Activated naive CD4-positive, alpha-beta T cell treated with anti-CD3 and anti-CD28 coated beads, Interleukin-2, amount 50 U/mL, for 72 hours (primary cell): ENCODE results near the gene TMEM80. TPM values are rescaled to one million over a fixed set of nuclear protein-coding genes. Genes with fewer than 3 reads are reported as not detected.
"Not testable (repeated sequence)": the region's sequence is repeated elsewhere in the genome, so short reads cannot be mapped to it uniquely, and the experiment has no call there.

Experiments
- ATAC-seq, 2 donors: fragments of 150-1000 bp; cut with Tn5 transposase; 2 replicates each; pipeline ENCODE4 v1.10.0; 2021; ENCODE audit warnings: mild to moderate bottlenecking in 2 of 2, moderate library complexity in 2 of 2
- DNase-seq, 2 donors: peaks; one replicate each; pipeline ENCODE4 v3.0.0; 2021 to 2022; ENCODE audit warnings: low spot score in 2 of 2
- H3K27ac Mint-ChIP-seq, 2 donors: one replicate each; pipeline ENCODE4 v1.8.0; 2022; ENCODE audit warnings: mild to moderate bottlenecking in 2 of 2, mixed read lengths in 2 of 2
- H3K36me3 Mint-ChIP-seq, 2 donors: one replicate each; pipeline ENCODE4 v1.8.0; 2022; ENCODE audit warnings: mixed read lengths in 2 of 2
- H3K9me3 Mint-ChIP-seq, 2 donors: one replicate each; pipeline ENCODE4 v1.8.0; 2022; ENCODE audit warnings: mixed read lengths in 2 of 2
- total RNA-seq, 2 donors: library from RNA; stranded (reverse); gene quantifications; one replicate each; pipeline ENCODE4 v1.2.3, GENCODE V29; 2022

The TMEM80 gene
- total RNA-seq, result 10 to 100 TPM in 1 of 2 donors, 1 to 10 TPM in 1; 5.2 to 11.3 TPM

DNA sequence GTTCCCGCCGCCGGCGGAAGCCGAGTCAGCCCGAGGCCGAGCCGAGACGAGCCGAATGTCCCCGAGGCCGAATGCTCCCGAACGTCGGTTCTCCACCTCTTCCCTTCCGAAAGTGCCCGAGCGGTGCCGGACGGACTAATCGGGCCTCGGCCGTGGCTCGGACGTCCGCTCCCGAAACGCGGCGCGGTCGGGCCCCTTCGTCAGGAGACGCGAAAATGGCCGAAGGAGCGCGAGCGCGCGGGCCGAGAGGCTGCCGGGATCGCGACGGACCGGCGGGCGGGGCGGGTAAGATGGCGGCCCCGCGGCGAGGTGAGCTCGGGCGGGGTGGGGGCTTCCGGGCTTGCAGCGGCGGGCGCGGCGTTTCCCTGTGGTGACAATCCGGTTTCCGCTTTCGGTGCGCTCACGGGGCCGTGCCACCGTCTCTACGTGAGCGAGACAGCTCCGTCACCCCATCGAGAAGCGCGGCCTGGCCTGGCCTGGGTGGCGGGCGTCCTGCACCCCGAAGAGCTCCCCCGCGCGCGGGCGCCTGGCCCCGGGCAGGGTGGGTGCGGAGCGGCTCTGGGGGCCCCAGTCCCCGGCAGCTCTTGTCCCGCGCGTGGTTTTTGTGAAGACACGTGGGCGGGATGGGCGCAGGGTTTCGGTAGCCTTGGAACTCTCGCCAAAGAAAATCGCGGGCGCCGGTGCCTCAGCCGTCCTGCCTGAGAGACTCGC is at the start of gene TMEM80:
TSS of gene TMEM80 (plus strand) at position 279 of the 711 bp plus-strand sequence. CDS start at position 291, 12 bp downstream.
- DNase-seq (peak; percentile 94 to 99), ATAC-seq (peak; percentile 73 to 77)
- H3K36me3 Mint-ChIP-seq, result peaks cover 7 to 11% of the 10 kb centered on the region in 2 donors
- peak within 1 kb of the TSS; percentile 96 for H3K27ac Mint-ChIP-seq
- H3K9me3 Mint-ChIP-seq, result no peaks in the 10 kb centered on the region

DNA sequence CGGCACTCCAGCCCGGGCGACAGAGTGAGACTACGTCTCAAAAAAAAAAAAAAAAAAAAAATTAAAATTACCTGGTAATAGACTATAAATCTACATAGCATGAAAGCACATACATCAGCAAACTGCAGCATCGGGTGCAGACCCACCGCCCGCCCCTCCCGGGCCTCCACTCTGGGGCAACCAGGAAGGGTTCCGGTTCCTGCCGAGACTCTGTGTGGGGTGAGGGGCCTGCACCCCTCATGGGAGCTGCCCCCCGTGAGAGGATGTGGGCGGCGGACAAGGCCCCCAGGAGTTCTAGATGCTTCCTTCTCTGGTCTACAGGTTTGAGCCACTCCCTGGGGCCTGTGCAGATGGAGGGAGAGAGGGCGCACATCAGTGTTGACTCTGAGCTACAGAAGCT is 49.4 kb upstream of the TMEM80 start:
- Mint-ChIP-seq H3K36me3 (no peaks in the 10 kb centered on the region), H3K27ac (no peak overlapping the region), H3K9me3 (no peaks in the 10 kb centered on the region)
- no peak for DNase-seq
- no peak for ATAC-seq

DNA sequence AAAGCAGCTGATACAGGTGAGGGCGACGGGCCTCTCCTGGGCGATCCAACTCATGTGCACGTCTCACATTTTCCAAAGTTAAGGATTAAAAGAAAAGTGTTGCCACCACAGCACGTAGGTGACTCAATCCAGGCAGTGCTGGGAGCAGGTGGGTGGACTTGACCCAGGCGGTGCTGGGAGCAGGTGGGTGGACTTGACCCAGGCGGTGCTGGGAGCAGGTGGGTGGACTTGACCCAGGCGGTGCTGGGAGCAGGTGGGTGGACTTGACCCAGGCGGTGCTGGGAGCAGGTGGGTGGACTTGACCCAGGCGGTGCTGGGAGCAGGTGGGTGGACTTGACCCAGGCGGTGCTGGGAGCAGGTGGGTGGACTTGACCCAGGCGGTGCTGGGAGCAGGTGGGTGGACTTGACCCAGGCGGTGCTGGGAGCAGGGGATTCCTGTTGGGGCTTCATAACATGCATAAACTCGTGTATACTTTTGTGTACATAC is 47.9 kb upstream of the TMEM80 start:
- not testable (repeated sequence) for DNase-seq, H3K27ac Mint-ChIP-seq, ATAC-seq, H3K36me3 Mint-ChIP-seq, H3K9me3 Mint-ChIP-seq

DNA sequence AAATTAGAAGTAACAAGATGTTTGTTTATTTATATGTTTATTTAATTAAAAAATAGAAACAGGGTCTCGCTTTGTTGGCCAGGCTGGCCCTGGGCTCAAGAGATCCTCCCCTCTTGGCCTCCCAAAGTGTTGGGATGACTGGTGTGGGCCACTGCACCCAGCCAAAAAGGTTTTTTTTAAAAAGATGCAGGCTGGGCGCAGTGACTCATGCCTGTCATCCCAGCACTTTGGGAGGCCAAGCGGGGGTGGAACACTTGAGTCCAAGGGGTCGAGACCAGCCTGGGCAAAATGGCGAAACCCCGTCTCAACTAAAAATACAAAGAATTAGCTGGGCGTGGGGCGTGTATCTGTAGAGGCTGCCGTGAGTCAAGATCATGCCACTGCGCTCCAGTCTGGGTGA is 45.1 kb upstream of the TMEM80 start:
- DNase-seq, result no peak
- no peak for ATAC-seq
- H3K36me3 Mint-ChIP-seq, result no peaks in the 10 kb centered on the region
- H3K9me3 Mint-ChIP-seq, result no peaks in the 10 kb centered on the region
- no peak overlapping the region for H3K27ac Mint-ChIP-seq

DNA sequence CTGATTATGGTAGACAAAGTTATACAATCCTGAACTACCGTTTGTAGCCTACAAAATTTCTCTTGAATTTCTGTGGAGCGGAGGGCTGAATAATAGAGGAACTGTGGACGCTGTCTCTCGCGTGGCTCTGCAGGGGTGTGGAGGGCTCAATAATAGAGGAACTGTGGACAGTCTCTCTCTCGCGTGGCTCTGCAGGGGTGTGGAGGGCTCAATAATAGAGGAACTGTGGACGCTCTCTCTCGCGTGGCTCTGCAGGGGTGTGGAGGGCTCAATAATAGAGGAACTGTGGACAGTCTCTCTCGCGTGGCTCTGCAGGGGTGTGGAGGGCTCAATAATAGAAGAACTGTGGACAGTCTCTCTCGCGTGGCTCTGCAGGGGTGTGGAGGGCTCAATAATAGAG is 42.5 kb upstream of the TMEM80 start:
- DNase-seq, H3K27ac Mint-ChIP-seq, H3K36me3 Mint-ChIP-seq, ATAC-seq, H3K9me3 Mint-ChIP-seq: not testable (repeated sequence)

DNA sequence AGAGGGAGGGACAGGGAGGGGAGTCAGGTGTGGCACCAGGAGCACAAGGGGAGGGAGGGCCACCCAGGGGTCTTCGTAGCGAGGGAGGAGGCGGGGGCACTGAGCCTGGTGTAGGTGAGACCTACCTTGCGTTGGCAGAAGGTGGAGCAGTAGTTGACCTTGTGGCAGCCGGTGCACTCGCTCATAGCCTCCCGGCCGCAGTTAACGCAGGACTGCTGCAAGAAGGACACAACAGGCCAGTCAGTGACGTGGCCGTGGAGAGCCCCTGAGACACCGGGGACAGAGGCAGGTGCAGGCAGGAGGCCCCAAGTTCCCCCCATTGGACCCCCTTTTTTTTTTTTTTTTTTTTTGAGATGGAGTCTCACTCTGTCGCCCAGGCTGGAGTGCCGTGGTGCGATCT is 41.8 kb upstream of the TMEM80 start:
- Mint-ChIP-seq H3K36me3 (no peaks in the 10 kb centered on the region), H3K27ac (no peak overlapping the region), H3K9me3 (no peaks in the 10 kb centered on the region)
- no peak for DNase-seq
- no peak for ATAC-seq

DNA sequence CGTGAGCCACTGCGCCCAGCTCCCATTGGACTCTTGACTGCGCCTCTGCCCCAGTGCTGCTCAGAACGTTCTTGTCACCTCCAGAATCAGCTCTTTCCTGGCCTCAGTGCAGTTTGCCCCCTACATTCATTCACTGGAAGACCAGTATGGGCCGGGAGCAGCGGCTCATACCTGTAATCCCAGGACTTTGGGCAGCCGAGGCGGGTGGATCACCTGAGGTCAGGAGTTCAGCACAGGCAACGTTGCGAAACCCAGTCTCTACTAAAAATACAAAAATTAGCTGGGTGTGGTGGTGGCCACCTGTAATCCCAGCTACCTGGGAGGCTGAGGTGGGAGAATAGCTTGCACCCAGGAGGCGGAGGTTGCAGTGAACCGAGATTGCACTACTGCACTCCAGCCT is 41.2 kb upstream of the TMEM80 start:
- DNase-seq, H3K36me3 Mint-ChIP-seq, H3K27ac Mint-ChIP-seq, ATAC-seq, H3K9me3 Mint-ChIP-seq: not testable (repeated sequence)

DNA sequence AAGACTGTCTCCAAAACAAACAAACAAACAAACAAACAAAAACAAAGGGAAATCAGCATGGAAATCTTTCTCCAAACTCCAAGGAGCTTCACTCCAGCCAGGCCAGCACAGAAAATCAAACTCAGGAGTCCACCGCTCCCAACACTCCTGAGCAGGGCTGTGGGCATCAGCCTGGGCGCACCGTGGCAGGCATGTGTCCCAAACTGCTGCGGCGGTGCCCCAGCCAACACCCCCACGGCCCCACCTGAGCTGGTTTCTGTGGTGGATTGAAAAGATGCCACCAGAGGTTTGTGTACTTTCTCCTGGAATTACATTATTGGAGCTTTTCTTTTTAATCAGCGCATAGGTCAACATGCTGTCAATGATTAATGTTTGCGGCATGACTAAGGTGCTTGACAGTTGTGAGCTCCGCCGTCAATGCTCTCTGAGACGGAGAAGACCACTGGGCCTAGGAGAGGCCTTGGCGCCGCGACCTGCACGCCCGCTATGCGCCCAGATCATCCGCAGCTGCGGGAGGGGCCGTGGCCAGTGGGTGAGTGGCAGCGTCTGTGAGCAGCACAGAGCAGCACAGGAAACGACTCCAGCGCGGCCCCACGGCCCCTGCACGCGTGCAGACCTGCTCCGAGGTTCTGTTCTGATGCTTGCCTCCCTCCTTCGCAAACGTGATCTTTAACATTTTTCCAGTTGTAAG is 40.4 kb upstream of the TMEM80 start:
- DNase-seq (no peak), ATAC-seq (no peak)
- Mint-ChIP-seq H3K36me3 (no peaks in the 10 kb centered on the region), H3K27ac (no peak overlapping the region), H3K9me3 (no peaks in the 10 kb centered on the region)

DNA sequence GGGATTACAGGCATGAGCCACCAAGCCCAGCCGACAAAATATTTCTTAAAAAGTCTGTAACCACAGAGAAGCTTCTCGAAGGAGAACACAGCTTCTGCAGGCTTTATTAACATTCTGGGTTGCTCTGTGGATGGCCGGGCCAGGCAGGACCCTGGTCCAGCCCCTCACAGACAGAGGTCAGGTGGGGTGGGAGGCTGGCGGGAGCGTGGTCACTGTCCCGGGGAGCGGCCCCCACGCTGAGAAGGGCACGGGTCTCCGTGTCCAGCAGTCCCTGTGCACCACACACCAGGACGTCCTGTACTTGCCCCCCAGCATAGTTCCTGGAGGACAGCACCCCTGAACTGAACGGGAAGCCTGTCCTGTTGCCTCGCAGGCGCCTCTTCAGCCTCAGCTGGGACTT is 39.2 kb upstream of the TMEM80 start:
- H3K9me3 Mint-ChIP-seq, result no peaks in the 10 kb centered on the region
- ATAC-seq (no peak), DNase-seq (no peak)
- no peak overlapping the region for H3K27ac Mint-ChIP-seq
- H3K36me3 Mint-ChIP-seq, result no peaks in the 10 kb centered on the region

DNA sequence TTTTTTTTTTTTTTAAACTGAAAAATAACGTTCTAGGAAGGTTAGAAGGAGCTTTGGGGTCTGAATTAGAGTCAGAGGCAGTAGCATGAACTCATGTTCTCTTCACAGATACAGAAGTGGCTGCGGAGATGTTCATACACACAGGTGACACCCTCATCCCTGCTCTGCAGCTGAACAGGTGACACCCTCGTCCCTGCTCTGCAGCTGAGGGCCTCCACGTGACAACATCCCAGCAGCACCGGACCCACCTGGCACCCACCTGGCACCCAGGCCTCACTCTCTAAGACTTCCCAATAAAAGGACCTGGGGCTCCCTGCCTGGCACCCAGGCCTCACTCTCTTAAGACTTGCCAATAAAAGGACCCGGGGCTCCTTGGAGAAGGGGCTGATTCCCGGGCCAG is 38.8 kb upstream of the TMEM80 start:
- Mint-ChIP-seq H3K9me3 (no peaks in the 10 kb centered on the region), H3K36me3 (no peaks in the 10 kb centered on the region), H3K27ac (no peak overlapping the region)
- DNase-seq (no peak), ATAC-seq (no peak)

DNA sequence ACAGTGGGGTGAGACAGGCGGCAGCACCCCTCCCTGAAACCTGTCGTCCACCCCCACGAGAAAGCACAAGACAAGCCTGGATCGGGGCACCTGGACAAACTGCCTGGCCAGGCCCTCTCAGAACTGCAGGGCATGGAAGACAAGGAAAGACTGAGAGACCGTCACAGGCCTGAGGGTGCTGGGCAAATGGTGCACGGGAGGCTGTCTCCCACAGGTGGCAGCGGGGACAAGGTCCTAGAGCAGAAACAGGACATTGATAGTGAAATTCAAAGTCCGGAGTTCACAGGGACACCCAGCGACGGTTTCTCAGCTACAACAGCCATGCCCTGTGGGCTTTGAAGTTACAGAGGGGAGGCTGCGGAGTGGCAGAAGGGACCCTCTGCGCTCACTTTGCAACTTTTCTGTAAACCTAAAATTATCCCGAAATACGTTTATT is 37.9 kb upstream of the TMEM80 start:
- DNase-seq, result no peak
- H3K36me3 Mint-ChIP-seq, result peaks cover 0 to 2% of the 10 kb centered on the region in 2 donors
- H3K9me3 Mint-ChIP-seq, result no peaks in the 10 kb centered on the region
- no peak for ATAC-seq
- no peak overlapping the region for H3K27ac Mint-ChIP-seq

DNA sequence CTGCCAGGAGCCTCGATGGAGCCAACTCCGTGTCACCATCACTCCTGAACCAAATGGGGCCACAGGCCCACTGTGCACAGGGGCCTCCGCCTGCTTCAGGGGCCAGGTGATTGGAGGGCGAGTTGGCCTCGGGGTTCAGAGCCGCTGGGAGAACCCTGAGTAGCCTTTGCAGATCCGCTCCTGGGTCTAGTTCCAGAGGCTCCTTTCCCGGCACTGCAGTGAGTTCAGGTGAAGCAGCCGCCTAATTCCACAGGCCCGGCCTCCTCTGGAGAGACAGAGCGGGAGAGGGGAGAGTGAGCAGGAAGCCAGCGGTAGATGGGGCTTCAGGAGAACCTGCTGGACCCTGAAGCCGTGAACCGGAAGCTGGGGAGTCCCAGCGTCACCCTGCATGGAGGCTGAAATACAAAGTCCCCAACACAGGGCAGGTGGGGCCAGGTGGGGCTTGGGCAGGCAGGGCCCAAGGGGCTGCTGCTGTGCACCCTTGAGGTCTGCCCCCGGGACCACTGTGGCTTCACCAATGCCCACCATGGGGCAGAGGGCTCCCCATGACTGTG is 36.0 kb upstream of the TMEM80 start:
- no peaks in the 10 kb centered on the region for H3K9me3 Mint-ChIP-seq
- H3K27ac Mint-ChIP-seq, result no peak overlapping the region
- ATAC-seq (no peak), DNase-seq (no peak)
- peaks cover 0 to 5% of the 10 kb centered on the region in 2 donors for H3K36me3 Mint-ChIP-seq

DNA sequence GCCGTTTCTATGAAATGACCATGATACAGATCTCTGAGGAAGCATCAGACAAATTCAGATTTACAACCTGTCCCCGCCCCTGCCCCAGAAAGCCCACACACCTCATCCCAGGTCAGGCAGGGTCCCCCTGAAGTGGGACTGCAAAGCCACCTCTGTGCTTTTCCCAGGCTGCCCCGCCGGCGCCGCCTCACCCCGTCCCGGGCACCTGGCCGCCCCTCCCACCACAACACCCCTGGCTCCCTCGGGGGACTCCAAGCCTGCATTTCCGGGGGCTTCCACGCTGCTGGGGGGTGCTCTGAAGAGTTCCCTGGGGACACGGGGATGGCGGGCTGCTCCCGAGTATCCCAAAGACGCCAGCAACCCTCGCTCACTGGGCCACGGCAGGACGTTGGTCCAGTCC is 35.3 kb upstream of the TMEM80 start:
- no peak for DNase-seq
- Mint-ChIP-seq H3K27ac (no peak overlapping the region), H3K36me3 (peaks cover 0 to 7% of the 10 kb centered on the region in 2 donors), H3K9me3 (no peaks in the 10 kb centered on the region)
- ATAC-seq, result no peak

DNA sequence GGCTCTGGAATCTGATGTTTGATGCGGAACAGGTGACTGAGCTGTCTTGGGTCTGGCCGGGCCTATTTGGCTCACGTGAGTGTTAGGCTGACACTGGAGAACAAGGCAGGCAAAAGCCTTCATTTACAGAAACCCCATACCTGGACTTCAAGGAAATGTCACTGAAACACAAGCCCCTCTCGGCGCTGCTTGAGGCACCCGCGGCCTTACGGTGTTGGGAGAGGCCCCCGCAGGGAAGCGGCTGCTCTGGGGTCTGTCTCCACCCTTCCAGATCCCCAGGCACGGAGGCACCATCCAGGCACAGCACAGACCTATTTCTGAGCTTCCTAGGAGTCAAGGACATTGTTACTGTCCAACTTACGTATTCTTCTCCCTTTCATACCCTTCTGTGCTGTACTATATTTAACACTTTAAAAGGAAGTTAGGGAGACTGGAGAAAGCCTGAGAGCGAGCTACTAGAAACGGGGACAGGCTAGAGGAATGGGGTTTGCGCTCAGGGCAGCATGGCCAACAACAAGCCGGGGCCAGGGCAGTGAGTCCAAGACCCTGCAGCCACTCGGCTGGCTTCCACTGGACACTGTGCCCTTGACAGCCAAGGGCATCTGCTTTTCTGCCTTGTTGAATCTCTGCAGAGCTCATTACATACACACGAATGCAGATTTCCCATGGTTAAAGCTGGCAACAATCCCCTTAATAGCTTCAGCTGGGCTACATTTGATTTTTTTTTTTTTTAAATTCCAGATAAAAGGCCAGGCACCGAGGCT is 34.8 kb upstream of the TMEM80 start:
- no peak overlapping the region for H3K27ac Mint-ChIP-seq
- H3K9me3 Mint-ChIP-seq, result no peaks in the 10 kb centered on the region
- peaks cover 0 to 10% of the 10 kb centered on the region in 2 donors for H3K36me3 Mint-ChIP-seq
- no peak for ATAC-seq
- no peak for DNase-seq

DNA sequence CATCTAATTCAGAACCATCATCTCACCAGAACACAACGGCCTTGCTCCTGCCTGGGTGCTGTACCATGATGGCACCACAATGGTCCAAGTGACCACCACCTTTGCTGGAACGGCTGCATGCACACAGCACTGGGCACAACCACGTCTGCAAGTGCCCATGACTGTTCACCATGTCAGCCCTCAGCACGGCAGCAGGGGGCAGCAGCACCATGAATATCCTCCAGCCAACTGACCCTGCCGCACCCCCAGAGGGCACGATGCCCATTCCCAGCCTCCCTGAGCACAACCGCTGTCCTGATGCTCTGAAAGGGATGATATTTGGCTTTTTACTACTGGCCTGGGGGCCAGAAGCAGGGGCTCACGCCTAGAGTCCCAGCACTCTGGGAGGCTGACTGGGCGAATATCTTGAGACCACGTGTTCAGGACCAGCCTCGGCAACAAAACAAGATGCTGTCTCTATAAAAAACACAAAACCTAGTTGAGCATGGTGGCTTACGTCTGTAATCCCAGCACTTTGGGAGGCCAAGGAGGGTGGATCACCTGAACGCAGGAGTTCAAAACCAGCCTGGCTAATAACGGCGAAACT is 32.8 kb upstream of the TMEM80 start:
- Mint-ChIP-seq H3K27ac (no peak overlapping the region), H3K36me3 (peaks cover 0 to 10% of the 10 kb centered on the region in 2 donors), H3K9me3 (no peaks in the 10 kb centered on the region)
- DNase-seq (peak in 1 of 2 donors; percentile 31), ATAC-seq (peak; percentile 76 to 78)

DNA sequence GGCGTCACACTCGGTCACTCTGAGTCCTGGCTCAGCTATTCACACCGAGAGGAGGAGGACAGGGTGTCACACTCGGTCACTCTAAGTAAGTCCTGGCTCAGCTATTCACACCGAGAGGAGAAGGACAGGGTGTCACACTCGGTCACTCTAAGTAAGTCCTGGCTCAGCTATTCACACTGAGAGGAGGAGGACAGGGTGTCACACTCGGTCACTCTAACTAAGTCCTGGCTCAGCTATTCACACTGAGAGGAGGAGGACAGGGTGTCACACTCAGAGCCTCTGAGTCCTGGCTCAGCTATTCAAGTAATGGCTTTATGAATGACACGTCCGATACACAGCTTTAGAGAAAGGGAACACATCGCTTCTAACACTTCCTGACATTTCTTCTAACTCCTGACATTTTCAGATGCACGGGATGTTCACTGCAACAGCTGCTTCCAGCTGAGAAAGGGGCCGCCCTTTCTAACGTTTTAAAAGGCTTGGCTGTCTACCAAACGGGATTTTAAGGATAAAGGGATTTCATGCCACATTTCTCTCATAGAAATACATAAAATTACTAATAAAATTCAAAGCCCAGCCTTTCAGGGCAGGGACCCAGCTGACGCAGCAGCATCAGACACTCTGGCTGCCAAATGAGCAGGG is 30.4 kb upstream of the TMEM80 start:
- Mint-ChIP-seq H3K27ac (no peak overlapping the region), H3K9me3 (no peaks in the 10 kb centered on the region), H3K36me3 (peaks cover 0 to 10% of the 10 kb centered on the region in 2 donors)
- no peak for ATAC-seq
- no peak for DNase-seq
